MCF 10A (cell line): Measurements from ENCODE around the gene NSG1. TPM values are rescaled to one million over a fixed set of nuclear protein-coding genes. Genes with fewer than 3 reads are reported as not detected.

Experiments
- BruUV-seq: library from RNA; stranded (reverse); fragments of 400-500 nt; replicated peaks from 2 replicates; lab custom pipeline; 2021; lab: Mats Ljungman, UMichigan
- CTCF ChIA-PET: fragments of 300-600 bp; sonication (Branson Sonifier 250); formaldehyde crosslinking; extraction: SDS; loops from one replicate; lab custom pipeline; 2021; ENCODE audit warnings: antibody characterized with exemption, inconsistent platforms; lab: Yijun Ruan, JAX
- POLR2A ChIA-PET: fragments of 300-600, 350-650 bp; sonication (Branson Sonifier 250); formaldehyde crosslinking; extraction: SDS; loops from one replicate; lab custom pipeline; 2020; ENCODE audit warnings: antibody characterized with exemption, inconsistent platforms; lab: Yijun Ruan, JAX
- DNase-seq: peaks from one replicate; pipeline ENCODE4 v3.0.0-alpha.2; 2018; ENCODE audit not compliant: unreplicated experiment
- H3K27ac Mint-ChIP-seq: one replicate; pipeline ENCODE4 v1.8.0; 2022; ENCODE audit warnings: mild to moderate bottlenecking, low read depth, mixed read lengths; ENCODE audit not compliant: unreplicated experiment
- H3K27me3 Mint-ChIP-seq: one replicate; pipeline ENCODE4 v1.8.0; 2022; ENCODE audit warnings: mixed read lengths; ENCODE audit not compliant: insufficient read depth, unreplicated experiment
- H3K36me3 Mint-ChIP-seq: one replicate; pipeline ENCODE4 v1.8.0; 2022; ENCODE audit warnings: mild to moderate bottlenecking, moderate library complexity, mixed read lengths; ENCODE audit not compliant: insufficient read depth, unreplicated experiment
- H3K4me1 Mint-ChIP-seq: one replicate; pipeline ENCODE4 v1.8.0; 2022; ENCODE audit warnings: mixed read lengths; ENCODE audit not compliant: insufficient read depth, unreplicated experiment
- H3K4me3 Mint-ChIP-seq: one replicate; pipeline ENCODE4 v1.8.0; 2022; ENCODE audit warnings: mild to moderate bottlenecking, moderate library complexity, mixed read lengths; ENCODE audit not compliant: unreplicated experiment
- H3K9me3 Mint-ChIP-seq: one replicate; pipeline ENCODE4 v1.8.0; 2022; ENCODE audit warnings: mixed read lengths; ENCODE audit not compliant: unreplicated experiment
- intact Hi-C: fragments of 100-400 bp; cut with micrococcal nuclease; formaldehyde crosslinking; loops from 2 replicates; pipeline ENCODE4 v1.14.1; 2022
- total RNA-seq: library from RNA; stranded (reverse); gene quantifications from 2 replicates; pipeline ENCODE4 v1.2.3, GENCODE V29; 2022
- TF ChIP-seq, protein P1 (sequence below): fragments of 200-600 bp; IDR thresholded peaks from one replicate; pipeline ENCODE4 v1.8.0; 2022; ENCODE audit warnings: antibody characterized with exemption, mild to moderate bottlenecking; ENCODE audit not compliant: unreplicated experiment

NSG1 gene
- total RNA-seq, 1 experiment from 2014 or later = 6.7 TPM

GRCh38 chr4:4427121-4427870 lies 40.4 kb downstream of the NSG1 start:
- peaks cover 7% of the 10 kb centered on the region for H3K36me3 Mint-ChIP-seq
- CTCF ChIA-PET = interaction anchor here (0.6 kb wide), 2 partner anchors 13 to 173 kb away, joined by 3 read pairs; no protein-coding TSS in a partner anchor
- BruUV-seq = no TSS peak
- DNase-seq = no peak
- H3K4me1 Mint-ChIP-seq = peaks cover 8% of the 10 kb centered on the region
- intact Hi-C loops = no loop called here
- TF ChIP-seq, protein P1, sequence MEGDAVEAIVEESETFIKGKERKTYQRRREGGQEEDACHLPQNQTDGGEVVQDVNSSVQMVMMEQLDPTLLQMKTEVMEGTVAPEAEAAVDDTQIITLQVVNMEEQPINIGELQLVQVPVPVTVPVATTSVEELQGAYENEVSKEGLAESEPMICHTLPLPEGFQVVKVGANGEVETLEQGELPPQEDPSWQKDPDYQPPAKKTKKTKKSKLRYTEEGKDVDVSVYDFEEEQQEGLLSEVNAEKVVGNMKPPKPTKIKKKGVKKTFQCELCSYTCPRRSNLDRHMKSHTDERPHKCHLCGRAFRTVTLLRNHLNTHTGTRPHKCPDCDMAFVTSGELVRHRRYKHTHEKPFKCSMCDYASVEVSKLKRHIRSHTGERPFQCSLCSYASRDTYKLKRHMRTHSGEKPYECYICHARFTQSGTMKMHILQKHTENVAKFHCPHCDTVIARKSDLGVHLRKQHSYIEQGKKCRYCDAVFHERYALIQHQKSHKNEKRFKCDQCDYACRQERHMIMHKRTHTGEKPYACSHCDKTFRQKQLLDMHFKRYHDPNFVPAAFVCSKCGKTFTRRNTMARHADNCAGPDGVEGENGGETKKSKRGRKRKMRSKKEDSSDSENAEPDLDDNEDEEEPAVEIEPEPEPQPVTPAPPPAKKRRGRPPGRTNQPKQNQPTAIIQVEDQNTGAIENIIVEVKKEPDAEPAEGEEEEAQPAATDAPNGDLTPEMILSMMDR = no peak
- no peaks in the 10 kb centered on the region for H3K27me3 Mint-ChIP-seq
- H3K9me3 Mint-ChIP-seq = no peaks in the 10 kb centered on the region
- H3K27ac Mint-ChIP-seq = peak overlapping the region; percentile 62
- POLR2A ChIA-PET = no interaction called here
- H3K4me3 Mint-ChIP-seq = no peak overlapping the region

- no TSS peak for BruUV-seq
- Mint-ChIP-seq H3K4me1 (peaks cover 8% of the 10 kb centered on the region), H3K9me3 (no peaks in the 10 kb centered on the region), H3K27ac (peak overlapping the region; percentile 62), H3K36me3 (peaks cover 9% of the 10 kb centered on the region), H3K4me3 (no peak overlapping the region), H3K27me3 (no peaks in the 10 kb centered on the region)
- TF ChIP-seq, protein P1 = no peak
- intact Hi-C loops = no loop called here
- CTCF ChIA-PET = interaction anchor here (0.7 kb wide), 1 partner anchor 151 kb away, joined by 4 read pairs; no protein-coding TSS in a partner anchor
- no peak for DNase-seq
- POLR2A ChIA-PET = no interaction called here
Measured at GRCh38 chr4:4427886-4428285, 41.0 kb downstream of the NSG1 start.

DNA sequence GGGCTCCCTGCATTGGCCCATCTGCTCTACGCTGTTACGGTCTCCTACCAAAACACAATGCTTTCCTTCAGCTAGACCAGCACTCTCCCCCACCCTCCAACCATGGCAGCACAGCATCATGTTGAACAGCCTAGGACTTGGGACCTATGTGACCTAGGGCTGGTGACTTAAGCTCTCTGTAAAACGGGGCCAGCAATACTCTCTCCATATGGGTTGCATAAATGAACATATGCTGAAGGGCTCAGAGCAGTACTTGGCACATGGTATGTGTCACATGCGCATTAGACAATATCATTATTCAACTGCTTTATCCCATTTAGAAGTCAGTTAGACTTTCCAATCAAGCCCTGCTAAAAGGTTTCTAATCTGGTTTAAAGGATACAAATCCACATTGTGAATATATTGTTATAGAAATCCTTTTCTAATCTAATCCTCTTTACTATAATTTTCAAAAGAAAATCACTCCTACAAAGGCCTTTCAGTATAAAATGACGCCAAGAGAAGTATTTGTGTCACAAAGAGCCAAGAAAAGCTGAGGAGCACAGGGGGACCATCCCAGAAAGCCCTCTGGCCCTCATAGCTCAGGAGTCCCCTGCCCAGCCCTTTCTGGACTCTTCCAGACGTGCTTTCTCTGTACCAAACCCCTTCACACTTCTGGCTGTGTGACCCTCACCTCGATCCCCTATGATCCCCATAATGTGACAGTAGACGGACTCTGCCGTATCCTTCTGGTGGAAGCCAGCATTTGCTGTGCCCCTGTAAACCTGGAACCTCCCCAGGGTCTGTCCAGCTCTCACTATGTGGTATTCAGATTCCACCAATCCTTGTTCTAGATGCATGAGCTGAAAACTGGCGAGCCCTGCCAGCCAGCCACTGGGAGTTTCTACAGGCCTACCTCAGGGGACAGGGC lies 42.3 kb downstream of the NSG1 start:
- H3K36me3 Mint-ChIP-seq = peaks cover 13% of the 10 kb centered on the region
- H3K9me3 Mint-ChIP-seq = no peaks in the 10 kb centered on the region
- intact Hi-C loops = no loop called here
- no peak overlapping the region for H3K27ac Mint-ChIP-seq
- H3K27me3 Mint-ChIP-seq = no peaks in the 10 kb centered on the region
- peaks cover 8% of the 10 kb centered on the region for H3K4me1 Mint-ChIP-seq
- no peak for DNase-seq
- TF ChIP-seq, protein P1 = no peak
- no TSS peak for BruUV-seq
- POLR2A ChIA-PET = no interaction called here
- CTCF ChIA-PET = interaction anchor here (0.6 to 2.3 kb wide), 6 partner anchors 17 to 441 kb away, joined by 3 to 8 read pairs (median 3); partner anchors contain the start of gene NSG1
- H3K4me3 Mint-ChIP-seq = no peak overlapping the region
